BLaER1 (cell line): ENCODE results near the gene SLC15A4.
A peak's percentile ranks its signal among the peaks of the same experiment; 100 is the strongest.
"Not testable (repeated sequence)": the region's sequence is repeated elsewhere in the genome, so short reads cannot be mapped to it uniquely, and the experiment has no call there.

Experiments used
- H3K27ac ChIP-seq: shearing (Covaris generic); formaldehyde crosslinking; 2 replicates; pipeline ENCODE4 v1.8.1; 2022
- H3K27me3 ChIP-seq: shearing (Covaris generic); formaldehyde crosslinking; 2 replicates; pipeline ENCODE4 v1.8.1; 2022
- H3K36me3 ChIP-seq: shearing (Covaris generic); formaldehyde crosslinking; 2 replicates; pipeline ENCODE4 v1.8.1; 2022
- H3K4me1 ChIP-seq: shearing (Covaris generic); formaldehyde crosslinking; 2 replicates; pipeline ENCODE4 v1.8.1; 2022
- H3K4me2 ChIP-seq: shearing (Covaris generic); formaldehyde crosslinking; 2 replicates; pipeline ENCODE4 v1.8.1; 2022
- H3K4me3 ChIP-seq: shearing (Covaris generic); formaldehyde crosslinking; 2 replicates; pipeline ENCODE4 v1.8.1; 2022
- H3K9ac ChIP-seq: shearing (Covaris generic); formaldehyde crosslinking; 2 replicates; pipeline ENCODE4 v1.8.1; 2022
- H3K9me3 ChIP-seq: shearing (Covaris generic); formaldehyde crosslinking; 2 replicates; pipeline ENCODE4 v1.8.1; 2022
- H4K20me1 ChIP-seq: shearing (Covaris generic); formaldehyde crosslinking; 2 replicates; pipeline ENCODE4 v1.8.1; 2022
- Cebpa-rat ChIP-seq: shearing (Covaris generic); IDR thresholded peaks from 2 replicates; pipeline ENCODE4 v1.8.1; 2022

SLC15A4 gene

DNA sequence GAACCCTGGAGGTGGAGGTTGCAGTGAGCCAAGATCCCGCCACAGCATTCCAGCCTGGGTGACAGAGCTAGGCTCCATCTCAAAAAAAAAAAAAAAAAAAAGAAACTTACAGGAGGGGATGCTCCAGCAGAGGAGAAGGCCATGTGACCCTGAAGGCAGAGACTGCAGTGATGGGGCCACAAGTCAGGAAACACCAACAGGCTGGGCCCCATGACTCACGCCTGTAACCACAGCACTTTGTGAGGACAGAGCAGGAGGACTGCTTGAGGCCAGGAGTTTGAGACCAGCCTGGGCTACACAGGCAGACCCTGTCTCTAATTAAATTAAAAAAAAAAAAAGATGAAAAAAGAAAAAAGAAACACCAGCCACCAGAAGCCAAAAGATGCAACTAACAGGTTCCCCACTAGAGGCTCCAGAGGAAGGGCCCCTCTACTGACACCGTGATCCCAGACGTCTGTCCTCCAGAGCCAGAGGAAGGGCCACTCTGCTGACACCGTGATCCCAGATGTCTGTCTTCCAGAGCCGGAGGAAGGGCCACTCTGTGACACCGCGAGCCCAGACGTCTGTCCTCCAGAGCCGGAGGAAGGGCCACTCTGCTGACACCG lies 20.4 kb upstream of the SLC15A4 start:
- H3K4me2 ChIP-seq = peak overlapping the region; percentile 76
- H3K4me1 ChIP-seq = peaks cover 65% of the 10 kb centered on the region
- peaks cover 17% of the 10 kb centered on the region for H3K9me3 ChIP-seq
- no peaks in the 10 kb centered on the region for H4K20me1 ChIP-seq
- peak overlapping the region; percentile 96 for H3K27ac ChIP-seq
- H3K27me3 ChIP-seq = no peaks in the 10 kb centered on the region; the same call in 1 of the 2 replicates
- no peak overlapping the region for H3K4me3 ChIP-seq
- H3K36me3 ChIP-seq = no peaks in the 10 kb centered on the region
- no peak for TF ChIP-seq Cebpa-rat
- no peak overlapping the region; the same call in 1 of the 2 replicates for H3K9ac ChIP-seq

DNA sequence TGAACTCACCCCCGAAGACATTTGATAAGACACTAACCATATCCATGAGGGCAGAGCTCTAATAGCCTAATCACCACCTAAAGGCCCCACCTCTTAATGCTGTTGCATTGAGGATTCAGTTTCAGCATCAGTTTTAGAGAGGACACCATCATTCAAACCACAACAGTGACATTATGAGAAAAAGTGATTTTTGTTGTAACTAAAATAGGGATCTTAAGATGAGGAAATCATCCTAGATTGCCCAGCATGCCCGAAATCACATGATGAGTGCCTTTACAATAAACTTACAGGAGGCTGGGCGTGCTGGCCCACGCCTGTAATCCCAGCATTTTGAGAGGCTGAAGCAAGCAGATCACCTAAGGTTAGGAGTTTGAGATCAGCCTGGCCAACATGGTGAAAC lies 19.8 kb upstream of the SLC15A4 start:
- Histone ChIP-seq H3K9ac (peak overlapping the region; percentile 32; the same call in 1 of the 2 replicates), H3K36me3 (no peaks in the 10 kb centered on the region), H3K4me2 (peak overlapping the region; percentile 76), H3K4me1 (peaks cover 65% of the 10 kb centered on the region), H3K27me3 (no peaks in the 10 kb centered on the region; the same call in 1 of the 2 replicates), H3K9me3 (peaks cover 17% of the 10 kb centered on the region), H3K27ac (peak overlapping the region; percentile 96), H4K20me1 (no peaks in the 10 kb centered on the region), H3K4me3 (no peak overlapping the region)
- no peak for TF ChIP-seq Cebpa-rat

DNA sequence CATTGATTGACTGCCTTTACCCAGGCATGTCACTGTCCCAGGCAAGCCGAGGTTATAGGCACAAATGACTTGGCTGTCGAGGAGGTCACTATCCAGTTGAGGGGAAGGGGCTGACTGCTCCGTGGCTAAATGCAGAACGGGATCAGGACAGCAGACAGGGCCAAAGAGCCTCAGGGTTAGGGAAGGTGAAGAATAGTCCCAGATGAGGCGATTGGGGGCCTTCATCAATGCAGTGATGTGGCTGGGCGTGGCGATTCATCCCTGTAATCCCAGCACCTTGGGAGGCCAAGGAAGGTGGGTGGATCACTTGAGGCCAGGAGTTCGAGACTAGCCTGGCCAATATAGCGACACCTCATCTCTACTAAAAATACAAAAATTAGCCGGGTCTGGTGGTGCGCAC lies 18.8 kb upstream of the SLC15A4 start:
- peak overlapping the region; percentile 96 for H3K27ac ChIP-seq
- TF ChIP-seq Cebpa-rat = no peak

DNA sequence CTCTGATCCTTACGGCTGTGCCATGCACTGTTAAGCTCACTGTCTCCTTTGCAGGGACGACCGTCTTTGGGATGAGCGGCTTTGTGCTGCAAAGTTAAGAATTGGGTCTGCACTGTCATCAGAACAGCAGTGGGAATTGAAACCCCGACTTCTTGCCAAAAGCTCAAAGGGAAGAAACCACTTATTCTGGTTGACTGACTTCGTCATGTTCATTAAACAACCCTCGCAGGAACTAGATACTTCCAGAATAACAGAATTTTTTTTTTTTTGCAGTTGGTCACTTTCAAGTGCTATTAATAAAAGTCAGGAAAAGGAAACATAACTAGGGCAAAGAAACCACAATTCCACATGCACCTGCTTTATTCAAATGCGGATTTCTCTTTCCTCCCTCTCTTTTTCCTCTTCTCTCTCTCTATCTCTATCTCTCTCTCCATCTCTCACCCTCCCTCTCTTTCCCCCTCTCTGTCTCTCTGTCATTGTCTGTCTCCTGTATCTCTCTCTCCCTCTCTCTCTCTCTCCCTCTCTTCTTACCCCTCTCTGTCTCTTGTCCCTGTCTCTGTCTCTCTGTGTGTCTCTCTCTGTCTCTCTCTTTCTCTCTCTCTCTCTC lies 17.2 kb upstream of the SLC15A4 start:
- no peaks in the 10 kb centered on the region for H4K20me1 ChIP-seq
- H3K4me2 ChIP-seq = peak overlapping the region; percentile 76
- H3K36me3 ChIP-seq = no peaks in the 10 kb centered on the region
- TF ChIP-seq Cebpa-rat = no peak
- H3K4me1 ChIP-seq = peaks cover 75% of the 10 kb centered on the region
- H3K9me3 ChIP-seq = no peaks in the 10 kb centered on the region
- peak overlapping the region; percentile 39 for H3K4me3 ChIP-seq
- no peaks in the 10 kb centered on the region; the same call in 1 of the 2 replicates for H3K27me3 ChIP-seq
- H3K9ac ChIP-seq = peak overlapping the region; percentile 79
- H3K27ac ChIP-seq = peak overlapping the region; percentile 96

More for the DNA sequence above, 18.8 kb upstream of the SLC15A4 start:
- Histone ChIP-seq H3K9me3 (peaks cover 7% of the 10 kb centered on the region), H4K20me1 (no peaks in the 10 kb centered on the region), H3K4me3 (no peak overlapping the region), H3K9ac (peak overlapping the region; percentile 54; the same call in 1 of the 2 replicates), H3K36me3 (no peaks in the 10 kb centered on the region), H3K4me1 (peaks cover 68% of the 10 kb centered on the region), H3K4me2 (peak overlapping the region; percentile 76), H3K27me3 (no peaks in the 10 kb centered on the region; the same call in 1 of the 2 replicates)

DNA sequence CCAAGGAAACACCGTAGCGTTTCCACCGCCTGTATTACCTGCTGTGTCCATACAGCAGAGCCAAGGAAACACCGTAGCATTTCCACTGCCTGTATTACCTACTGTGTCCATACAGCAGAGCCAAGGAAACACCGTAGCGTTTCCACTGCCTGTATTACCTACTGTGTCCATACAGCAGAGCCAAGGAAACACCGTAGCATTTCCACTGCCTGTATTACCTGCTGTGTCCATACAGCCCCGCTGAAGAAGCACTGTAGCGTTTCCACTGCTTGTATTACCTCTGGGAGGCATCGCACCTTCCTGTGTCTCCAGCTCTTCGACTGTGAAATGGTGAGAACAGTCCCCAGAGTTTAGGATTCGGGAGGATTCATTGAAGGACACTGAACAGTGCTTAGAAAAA lies 16.1 kb upstream of the SLC15A4 start:
- peak overlapping the region; percentile 76 for H3K4me2 ChIP-seq

DNA sequence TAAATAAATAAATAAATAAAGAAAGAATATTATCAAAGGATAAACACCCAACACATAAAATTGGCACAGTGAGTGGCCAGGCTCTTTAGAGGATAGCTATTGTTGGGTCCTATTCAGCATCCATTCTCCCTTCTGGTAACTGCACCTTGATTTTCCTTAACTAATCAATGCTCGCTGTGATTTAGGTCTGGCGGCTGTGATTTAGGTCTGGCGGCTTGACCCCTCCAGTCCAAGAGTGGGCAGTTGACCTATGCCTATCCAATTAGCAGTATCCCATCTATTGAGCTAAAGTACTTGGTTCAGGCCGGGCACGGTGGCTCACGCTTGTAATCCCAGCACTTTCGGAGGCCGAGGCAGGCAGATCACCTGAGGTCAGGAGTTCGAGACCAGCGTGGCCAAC lies 9.7 kb upstream of the SLC15A4 start:
- Histone ChIP-seq H3K36me3 (no peaks in the 10 kb centered on the region), H3K4me3 (no peak overlapping the region), H4K20me1 (no peaks in the 10 kb centered on the region), H3K9ac (no peak overlapping the region), H3K9me3 (0 out of 2 replicates have a peak, but pooled peaks cover 13% of the 10 kb centered on the region), H3K27ac (no peak overlapping the region), H3K4me1 (peaks cover 56% of the 10 kb centered on the region), H3K4me2 (no peak overlapping the region), H3K27me3 (no peaks in the 10 kb centered on the region)
- TF ChIP-seq Cebpa-rat = no peak

More for the DNA sequence above, 16.1 kb upstream of the SLC15A4 start:
- H3K36me3 ChIP-seq, H4K20me1 ChIP-seq, H3K9me3 ChIP-seq, H3K27me3 ChIP-seq: not testable (repeated sequence)
- Histone ChIP-seq H3K27ac (peak overlapping the region; percentile 96), H3K4me1 (peaks cover 79% of the 10 kb centered on the region), H3K4me3 (peak overlapping the region; percentile 39), H3K9ac (peak overlapping the region; percentile 70)

DNA sequence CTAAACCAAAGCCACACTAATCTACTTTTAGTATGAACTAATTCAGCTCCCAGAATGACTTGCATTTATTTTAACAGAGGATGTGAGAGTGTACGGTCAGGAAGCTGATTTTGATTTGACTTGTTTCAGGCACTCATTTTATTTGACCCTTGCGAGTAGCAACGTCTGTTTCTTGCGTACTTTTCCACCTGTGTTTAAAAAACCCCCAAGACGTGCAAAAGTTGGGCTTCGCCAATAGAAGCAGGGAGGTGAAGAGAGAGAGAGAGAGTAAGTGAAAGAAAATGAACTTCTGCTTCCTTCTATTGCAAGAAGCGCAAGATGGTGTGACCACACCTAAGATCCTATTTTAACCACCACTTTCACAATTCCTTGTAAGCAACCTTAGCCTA lies 6.7 kb upstream of the SLC15A4 start:
- peak overlapping the region; percentile 76 for H3K27ac ChIP-seq
- TF ChIP-seq Cebpa-rat = no peak; the same call in 1 of the 2 replicates
- H3K9me3 ChIP-seq = peaks cover 18% of the 10 kb centered on the region
- peak overlapping the region; percentile 68 for H3K4me2 ChIP-seq
- no peaks in the 10 kb centered on the region for H3K36me3 ChIP-seq
- H3K4me3 ChIP-seq = no peak overlapping the region
- peak overlapping the region; percentile 61; the same call in 1 of the 2 replicates for H3K9ac ChIP-seq
- H4K20me1 ChIP-seq = no peaks in the 10 kb centered on the region
- no peaks in the 10 kb centered on the region for H3K27me3 ChIP-seq
- peaks cover 49% of the 10 kb centered on the region for H3K4me1 ChIP-seq

DNA sequence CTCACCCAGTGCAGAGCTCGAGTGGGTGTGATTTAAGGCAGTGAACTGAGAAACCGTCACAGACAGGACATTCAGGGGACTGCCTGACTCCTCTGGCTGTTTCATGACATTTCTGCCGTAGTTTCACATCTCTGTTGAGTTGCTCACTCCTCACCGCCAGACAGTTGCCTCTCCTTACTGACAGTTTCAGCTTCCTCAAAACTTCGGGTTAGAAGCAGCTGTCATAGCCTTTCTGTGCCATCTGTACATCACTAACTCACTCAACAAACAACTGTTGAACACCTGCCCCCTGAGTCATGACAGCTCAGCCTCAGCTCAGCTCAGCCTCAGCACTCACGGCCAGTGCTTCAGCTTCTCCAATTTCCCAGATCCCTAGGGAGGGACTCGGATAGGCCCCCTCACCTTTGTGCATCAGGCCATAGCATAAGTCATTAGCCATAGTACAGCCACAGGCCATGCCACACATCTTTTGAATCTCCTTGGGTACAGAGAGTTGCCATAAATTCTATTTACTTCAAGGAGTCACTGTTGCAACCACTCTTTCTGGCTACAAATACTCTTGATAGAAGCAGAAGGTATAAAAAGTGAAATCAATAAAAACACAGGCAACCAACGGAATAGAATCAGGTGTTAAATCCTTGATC lies 6.2 kb upstream of the SLC15A4 start:
- peak overlapping the region; percentile 76 for H3K27ac ChIP-seq
- H3K36me3 ChIP-seq = no peaks in the 10 kb centered on the region
- peak overlapping the region; percentile 68 for H3K4me2 ChIP-seq
- peaks cover 51% of the 10 kb centered on the region for H3K4me1 ChIP-seq
- peak overlapping the region; percentile 61 for H3K9ac ChIP-seq
- H4K20me1 ChIP-seq = no peaks in the 10 kb centered on the region
- H3K4me3 ChIP-seq = no peak overlapping the region
- H3K27me3 ChIP-seq = no peaks in the 10 kb centered on the region
- peaks cover 14% of the 10 kb centered on the region for H3K9me3 ChIP-seq
- TF ChIP-seq Cebpa-rat = no peak

DNA sequence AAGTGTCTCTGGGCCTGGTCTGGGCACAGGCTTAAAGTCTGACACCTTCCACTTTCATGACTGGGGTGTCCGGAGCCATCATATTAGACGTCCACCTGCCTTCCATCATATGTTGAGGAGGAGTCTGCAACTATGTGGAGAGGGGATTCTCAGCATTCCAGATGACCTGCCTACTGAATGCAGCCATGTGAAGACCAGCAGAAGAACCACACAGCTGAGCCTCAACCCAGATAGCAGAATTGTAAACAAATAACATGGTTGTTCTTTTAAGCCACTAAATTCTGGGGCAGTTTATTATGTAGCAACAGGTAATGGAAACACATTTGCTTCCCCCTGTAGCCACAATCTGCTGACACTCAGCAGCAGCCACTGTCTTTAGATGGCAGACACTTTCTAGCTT lies 4.0 kb upstream of the SLC15A4 start:
- Histone ChIP-seq H3K4me1 (peaks cover 54% of the 10 kb centered on the region), H3K27ac (no peak overlapping the region), H4K20me1 (0 out of 2 replicates have a peak, but pooled peaks cover 6% of the 10 kb centered on the region), H3K9ac (no peak overlapping the region), H3K36me3 (no peaks in the 10 kb centered on the region), H3K4me3 (no peak overlapping the region), H3K4me2 (no peak overlapping the region), H3K27me3 (no peaks in the 10 kb centered on the region), H3K9me3 (peaks cover 5% of the 10 kb centered on the region)
- no peak for TF ChIP-seq Cebpa-rat

DNA sequence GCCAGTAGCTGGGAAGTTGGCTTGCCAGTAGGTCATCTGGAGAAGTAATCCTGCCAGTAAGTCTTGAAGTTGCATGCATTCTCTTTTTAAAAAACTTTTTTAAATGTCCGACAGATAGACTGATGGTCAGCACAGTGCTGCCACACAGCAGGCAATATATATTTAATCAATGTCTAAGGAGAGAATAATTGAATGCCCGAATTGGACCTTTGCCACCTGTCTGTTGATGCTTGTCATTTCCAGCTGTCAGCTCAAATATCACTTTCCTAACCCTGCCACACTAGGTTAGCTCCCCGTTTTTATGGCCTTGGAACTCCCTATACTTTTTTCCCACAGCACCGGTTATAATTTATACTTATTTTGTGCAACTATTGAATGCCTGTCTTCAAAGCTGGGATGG lies 2.1 kb upstream of the SLC15A4 start:
- Histone ChIP-seq H3K4me2 (0 out of 2 replicates have a peak overlapping the region, but pooled peaks have one; percentile 93), H3K4me3 (no peak overlapping the region), H3K9me3 (peaks cover 5% of the 10 kb centered on the region), H3K36me3 (no peaks in the 10 kb centered on the region), H3K4me1 (peaks cover 57% of the 10 kb centered on the region), H3K27me3 (no peaks in the 10 kb centered on the region), H3K9ac (no peak overlapping the region), H4K20me1 (peaks cover 23% of the 10 kb centered on the region), H3K27ac (no peak overlapping the region)
- no peak for TF ChIP-seq Cebpa-rat
